Measurements from ENCODE around the gene GSTO2.

GSTO2 gene

DNA sequence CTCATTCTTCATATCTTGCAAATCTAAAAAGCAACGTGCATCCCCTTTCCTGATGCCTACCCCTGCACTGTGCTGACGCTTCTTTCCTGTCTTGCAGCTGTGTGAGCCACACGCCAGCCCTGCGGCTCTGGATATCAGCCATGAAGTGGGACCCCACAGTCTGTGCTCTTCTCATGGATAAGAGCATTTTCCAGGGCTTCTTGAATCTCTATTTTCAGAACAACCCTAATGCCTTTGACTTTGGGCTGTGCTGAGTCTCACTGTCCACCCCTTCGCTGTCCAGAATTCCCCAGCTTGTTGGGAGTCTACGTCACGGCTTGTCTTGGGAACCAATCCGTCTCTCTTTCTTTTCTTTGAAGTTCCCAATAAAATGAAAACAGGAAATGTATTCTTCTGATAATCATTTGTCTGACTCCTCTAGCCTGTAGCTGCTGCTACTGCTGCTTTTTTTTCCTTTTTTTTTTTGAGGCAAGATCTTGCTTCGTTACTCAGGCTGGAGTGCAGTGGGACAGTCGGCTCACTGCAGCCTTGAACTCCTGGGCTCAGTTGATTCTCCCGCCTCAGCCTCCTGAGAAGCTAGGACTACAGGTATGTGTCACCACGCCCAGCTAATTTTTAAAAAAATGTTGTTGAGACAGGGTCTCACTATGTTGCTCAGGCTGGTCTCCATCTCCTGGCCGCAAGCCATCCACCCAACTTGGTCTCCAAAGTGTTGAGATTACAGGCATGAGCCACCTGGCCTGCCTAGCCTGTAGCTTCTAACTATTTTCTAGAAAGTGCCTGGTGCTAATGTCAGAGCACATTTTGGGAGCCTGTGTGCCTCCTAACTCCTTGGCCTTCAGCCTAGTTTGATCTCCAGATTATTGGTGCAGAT is 30.3 kb downstream of the GSTO2 start:
- H3K27me3 ChIP-seq (replicated peaks), result no peaks in the 10 kb centered on the region

DNA sequence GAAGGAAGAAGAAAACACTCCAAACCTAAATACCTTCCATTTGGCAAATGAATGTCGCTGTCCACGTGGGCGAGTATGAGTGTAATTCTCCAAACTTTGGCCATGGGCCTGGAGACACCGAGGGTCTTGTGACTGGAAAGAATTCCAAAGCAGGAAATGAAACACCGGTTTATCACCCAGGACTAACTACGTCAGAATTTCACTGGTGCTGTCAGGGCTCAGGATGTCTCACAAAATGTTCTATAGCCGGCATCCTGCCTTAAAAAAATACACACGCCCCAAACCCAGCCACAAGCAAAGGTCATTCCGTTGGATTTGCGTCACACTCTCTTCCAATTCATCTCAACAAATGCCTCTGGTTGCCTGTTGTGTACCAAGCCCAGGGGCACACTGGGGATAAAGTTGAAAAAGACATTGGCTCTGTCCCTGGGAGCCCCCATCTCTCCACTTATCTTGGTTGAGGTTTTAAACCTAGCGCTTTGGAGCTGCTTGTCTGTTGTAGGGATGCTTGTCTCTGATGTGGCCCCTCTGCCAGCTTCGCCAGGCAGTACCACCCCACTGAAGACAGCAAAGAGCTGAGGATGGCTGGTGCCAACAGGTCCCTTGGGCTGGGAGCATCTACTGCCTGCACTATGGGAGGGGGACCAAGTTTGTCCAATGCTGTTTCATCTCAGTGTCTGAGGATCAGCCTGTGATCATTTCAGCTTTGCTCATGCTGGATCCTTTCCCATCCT is 31.2 kb downstream of the GSTO2 start:
- Histone ChIP-seq H3K36me3 (replicated peaks) (no peaks in the 10 kb centered on the region), H3K27me3 (replicated peaks) (no peaks in the 10 kb centered on the region), H3K27ac (peak overlapping the region; percentile 100), H3K4me3 (ENCODE audit: low read depth, low read length) (peak overlapping the region; percentile 35)
- in situ Hi-C loops (cut with HindIII; ENCODE audit: low pct_ligation_motif_present, low sequenced_read_pairs), result no loop called here
- peak; percentile 99 for DNase-seq
- TF ChIP-seq, protein P1, sequence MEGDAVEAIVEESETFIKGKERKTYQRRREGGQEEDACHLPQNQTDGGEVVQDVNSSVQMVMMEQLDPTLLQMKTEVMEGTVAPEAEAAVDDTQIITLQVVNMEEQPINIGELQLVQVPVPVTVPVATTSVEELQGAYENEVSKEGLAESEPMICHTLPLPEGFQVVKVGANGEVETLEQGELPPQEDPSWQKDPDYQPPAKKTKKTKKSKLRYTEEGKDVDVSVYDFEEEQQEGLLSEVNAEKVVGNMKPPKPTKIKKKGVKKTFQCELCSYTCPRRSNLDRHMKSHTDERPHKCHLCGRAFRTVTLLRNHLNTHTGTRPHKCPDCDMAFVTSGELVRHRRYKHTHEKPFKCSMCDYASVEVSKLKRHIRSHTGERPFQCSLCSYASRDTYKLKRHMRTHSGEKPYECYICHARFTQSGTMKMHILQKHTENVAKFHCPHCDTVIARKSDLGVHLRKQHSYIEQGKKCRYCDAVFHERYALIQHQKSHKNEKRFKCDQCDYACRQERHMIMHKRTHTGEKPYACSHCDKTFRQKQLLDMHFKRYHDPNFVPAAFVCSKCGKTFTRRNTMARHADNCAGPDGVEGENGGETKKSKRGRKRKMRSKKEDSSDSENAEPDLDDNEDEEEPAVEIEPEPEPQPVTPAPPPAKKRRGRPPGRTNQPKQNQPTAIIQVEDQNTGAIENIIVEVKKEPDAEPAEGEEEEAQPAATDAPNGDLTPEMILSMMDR (IDR thresholded peaks at IDR 0.05; ENCODE audit: low read depth, low read length, missing control alignments), result no peak

More for the DNA sequence above, 30.3 kb downstream of the GSTO2 start:
- TF ChIP-seq, protein P1 (IDR thresholded peaks at IDR 0.05; ENCODE audit: low read depth, low read length, missing control alignments), result no peak
- Histone ChIP-seq H3K4me3 (ENCODE audit: low read depth, low read length) (peak overlapping the region; percentile 36), H3K36me3 (replicated peaks) (no peaks in the 10 kb centered on the region), H3K27ac (peak overlapping the region; percentile 100)
- DNase-seq, result peak; percentile 90
- in situ Hi-C loops (cut with HindIII; ENCODE audit: low pct_ligation_motif_present, low sequenced_read_pairs), result no loop called here

DNA sequence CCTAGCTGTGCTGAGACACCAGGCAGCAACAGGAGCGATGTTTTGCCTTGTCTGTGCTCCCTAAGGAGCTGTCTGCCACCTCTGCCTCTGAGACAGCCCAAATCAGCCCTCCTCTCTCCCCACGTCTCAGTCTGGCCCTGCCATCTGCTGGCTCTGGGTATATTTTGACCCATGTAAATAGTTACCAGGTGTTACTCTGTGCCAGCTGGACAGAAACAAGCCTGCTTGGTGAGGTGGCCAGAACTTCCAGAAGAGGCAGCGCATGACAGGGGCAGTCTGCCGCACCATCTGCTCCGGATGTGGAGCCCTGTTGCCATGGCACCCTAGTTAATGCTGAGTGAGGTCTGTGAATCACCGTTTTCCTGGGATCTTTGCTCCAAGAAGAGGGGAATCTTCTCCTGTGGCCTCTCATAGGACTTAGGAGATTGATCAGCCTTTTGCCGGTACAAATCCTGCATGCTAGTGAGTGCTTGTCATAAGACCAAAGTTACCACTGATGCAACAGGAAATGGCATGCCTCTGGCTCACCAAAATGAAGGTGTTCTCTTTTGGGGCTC is 31.8 kb downstream of the GSTO2 start:
- TF ChIP-seq, protein P1 (IDR thresholded peaks at IDR 0.05; ENCODE audit: low read depth, low read length, missing control alignments), result peak; percentile 20
- Histone ChIP-seq H3K27ac (peak overlapping the region; percentile 100), H3K36me3 (replicated peaks) (no peaks in the 10 kb centered on the region), H3K4me3 (ENCODE audit: low read depth, low read length) (peak overlapping the region; percentile 35), H3K27me3 (replicated peaks) (no peaks in the 10 kb centered on the region)
- peak; percentile 97 for DNase-seq
- in situ Hi-C loops (cut with HindIII; ENCODE audit: low pct_ligation_motif_present, low sequenced_read_pairs), result no loop called here

DNA sequence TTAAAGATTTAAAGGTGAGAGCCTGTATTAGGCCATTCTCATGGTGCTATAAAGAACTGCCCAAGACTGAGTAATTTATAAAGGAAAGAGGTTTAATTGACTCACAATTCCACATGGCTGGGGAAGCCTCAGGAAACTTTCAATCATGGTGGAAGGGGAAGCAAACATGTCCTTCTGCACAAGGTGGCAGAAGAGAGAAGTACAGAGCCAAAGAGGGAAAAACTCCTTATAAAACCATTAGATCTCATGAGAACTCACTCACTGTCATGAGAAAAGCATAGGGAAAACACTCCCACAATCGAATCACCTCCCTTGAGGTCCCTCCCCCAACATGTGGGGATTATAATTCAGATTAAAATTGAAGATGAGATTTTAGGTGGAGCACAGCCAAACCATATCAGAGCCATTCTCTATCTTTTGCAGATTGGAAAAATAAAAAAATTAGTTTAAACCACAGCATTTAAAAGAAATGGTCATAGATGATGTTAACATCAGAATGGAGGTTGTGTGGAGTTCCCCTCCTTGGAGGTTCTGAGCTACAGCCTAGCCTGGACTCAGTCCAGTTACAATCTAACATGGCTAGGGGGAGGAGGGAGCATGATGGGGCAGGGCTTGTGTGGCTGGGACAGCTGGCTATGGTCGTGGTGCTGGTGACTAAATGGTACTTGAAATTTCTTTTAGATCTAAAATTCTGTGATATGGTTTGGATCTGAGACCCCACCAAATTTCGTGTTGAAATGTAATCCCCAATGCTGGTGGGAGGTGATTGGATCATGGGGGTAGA is 33.1 kb downstream of the GSTO2 start:
- H3K4me3 ChIP-seq (ENCODE audit: low read depth, low read length), result no peak overlapping the region
- no peaks in the 10 kb centered on the region for H3K27me3 ChIP-seq (replicated peaks)
- in situ Hi-C loops (cut with HindIII; ENCODE audit: low pct_ligation_motif_present, low sequenced_read_pairs), result no loop called here
- TF ChIP-seq, protein P1 (IDR thresholded peaks at IDR 0.05; ENCODE audit: low read depth, low read length, missing control alignments), result peak; percentile 38
- no peaks in the 10 kb centered on the region for H3K36me3 ChIP-seq (replicated peaks)
- H3K27ac ChIP-seq, result peak overlapping the region; percentile 100
- no peak for DNase-seq

DNA sequence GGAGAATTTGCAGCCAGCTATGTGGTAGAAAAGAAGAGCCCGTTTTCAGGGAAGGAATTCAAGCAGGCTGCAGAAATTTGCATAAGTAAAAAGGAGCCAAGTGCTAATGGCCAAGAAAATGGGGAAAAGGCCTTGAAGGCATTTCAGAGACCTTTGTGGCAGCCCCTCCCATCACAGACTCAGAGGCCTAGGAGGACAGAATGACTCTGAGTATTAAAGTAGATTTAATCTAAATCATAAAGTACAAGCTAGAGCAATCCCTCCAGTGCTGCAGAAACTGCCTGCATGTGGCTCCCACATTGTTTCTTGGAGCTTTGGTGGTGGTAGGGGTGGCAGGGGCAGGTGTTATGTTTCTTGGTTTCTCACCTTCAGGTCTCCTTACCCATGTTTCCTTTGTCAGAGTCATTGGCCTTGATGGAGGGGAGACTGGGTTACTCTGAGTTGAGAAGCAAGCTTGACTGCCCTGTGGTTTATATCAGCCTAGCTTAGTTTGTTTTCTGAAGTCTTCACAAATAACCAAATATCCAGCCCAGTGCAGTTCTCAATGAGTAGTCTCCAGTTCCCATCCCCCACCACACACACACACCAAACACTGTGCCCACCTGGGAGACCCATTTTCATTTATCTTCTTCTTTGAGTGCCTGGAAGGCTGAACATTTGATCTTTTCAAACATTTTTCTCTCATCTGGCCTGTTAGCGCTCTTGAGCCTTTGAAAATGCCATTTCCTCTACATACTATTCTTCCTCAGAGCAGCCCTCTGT is 34.8 kb downstream of the GSTO2 start:
- TF ChIP-seq, protein P1 (IDR thresholded peaks at IDR 0.05; ENCODE audit: low read depth, low read length, missing control alignments), result no peak
- no peak overlapping the region for H3K27ac ChIP-seq
- peaks cover 11% of the 10 kb centered on the region for H3K36me3 ChIP-seq (replicated peaks)
- no peak overlapping the region for H3K4me3 ChIP-seq (ENCODE audit: low read depth, low read length)
- in situ Hi-C loops (cut with HindIII; ENCODE audit: low pct_ligation_motif_present, low sequenced_read_pairs), result no loop called here
- H3K27me3 ChIP-seq (replicated peaks), result no peaks in the 10 kb centered on the region
- DNase-seq, result no peak
